H1 (cell line): ENCODE data around the gene HSPBP1. TPM values are rescaled to one million over a fixed set of nuclear protein-coding genes. Genes with fewer than 3 reads are reported as not detected.

Source experiments
- CTCF ChIA-PET: fragments of 300-600 bp; sonication (Branson Sonifier 250); formaldehyde crosslinking; loops from one replicate; lab custom pipeline; 2021; ENCODE audit not compliant: partially characterized antibody; lab: Charles Lee
- POLR2A ChIA-PET: fragments of 300-600 bp; sonication (Branson Sonifier 250); formaldehyde crosslinking; loops from one replicate; lab custom pipeline; 2021; ENCODE audit warnings: inconsistent platforms; ENCODE audit not compliant: partially characterized antibody; lab: Charles Lee
- DNase-seq, 2 experiments: peaks; one replicate each; pipeline versions ENCODE4 v3.0.0 to v3.0.0-alpha.2; 2010 to 2022; ENCODE audit warnings: low spot score in 2 of 2, low read depth in 1 of 2, mixed read lengths in 1 of 2
- FAIRE-seq: peaks from 2 replicates; lab custom pipeline; 2011; peaks lifted over from hg19 to GRCh38; lab: Jason Lieb, UNC
- H2AFZ ChIP-seq: 2 replicates; pipeline ENCODE4 v1.8.1; 2012; ENCODE audit warnings: low read length, inconsistent platforms
- H2AK5ac ChIP-seq: 2 replicates; pipeline ENCODE4 v1.6.1; 2013; ENCODE audit warnings: low read depth, low read length
- H2BK120ac ChIP-seq: replicated peaks from 2 replicates; pipeline ENCODE3; 2013; ENCODE audit warnings: low read depth, low read length, inconsistent platforms
- H2BK12ac ChIP-seq: 2 replicates; pipeline ENCODE4 v1.6.1; 2013; ENCODE audit warnings: low read depth, low read length
- H2BK15ac ChIP-seq: 2 replicates; pipeline ENCODE4 v1.6.1; 2013; ENCODE audit warnings: low read length
- H2BK20ac ChIP-seq: 2 replicates; pipeline ENCODE4 v1.6.1; 2013; ENCODE audit warnings: low read length
- H2BK5ac ChIP-seq: 2 replicates; pipeline ENCODE4 v1.6.1; 2013; ENCODE audit warnings: low read depth, low read length
- H3K14ac ChIP-seq: 2 replicates; pipeline ENCODE4 v1.6.1; 2013; ENCODE audit warnings: inconsistent platforms; ENCODE audit not compliant: insufficient read length
- H3K18ac ChIP-seq: 2 replicates; pipeline ENCODE4 v1.6.1; 2013; ENCODE audit warnings: low read length; ENCODE audit errors: extremely low read depth
- H3K23ac ChIP-seq: 2 replicates; pipeline ENCODE4 v1.6.1; 2013; ENCODE audit warnings: inconsistent platforms; ENCODE audit not compliant: insufficient read length
- H3K23me2 ChIP-seq: 2 replicates; pipeline ENCODE4 v1.6.1; 2013; ENCODE audit warnings: low read depth, low read length
- H3K27ac ChIP-seq: 2 replicates; pipeline ENCODE4 v1.6.1; 2011; ENCODE audit warnings: low read depth, low read length, inconsistent platforms
- H3K27me3 ChIP-seq, 4 experiments: replicated peaks in 1 of 4; 1 replicate in 1 of 4; 2 replicates in 3 of 4; pipeline versions ENCODE4 v1.6.1 to v1.8.1; 2011 to 2013; ENCODE audit warnings: low read length in 3 of 4, mild to moderate bottlenecking in 3 of 4, inconsistent platforms in 2 of 4, mixed read lengths in 2 of 4, moderate library complexity in 1 of 4; ENCODE audit not compliant: control insufficient read depth in 3 of 4, insufficient read depth in 3 of 4; ENCODE audit errors: extremely low read depth in 1 of 4
- H3K36me3 ChIP-seq, 4 experiments: 2 replicates each; pipeline versions ENCODE4 v1.6.1 to v1.8.1; 2011 to 2013; ENCODE audit warnings: mild to moderate bottlenecking in 4 of 4, low read length in 3 of 4, moderate library complexity in 2 of 4, control low read depth in 1 of 4, inconsistent platforms in 1 of 4; ENCODE audit not compliant: insufficient read depth in 4 of 4, control insufficient read depth in 2 of 4
- H3K4ac ChIP-seq: replicated peaks from 2 replicates; pipeline ENCODE3; 2013; ENCODE audit warnings: low read length, low read depth, mixed read lengths, inconsistent platforms; ENCODE audit not compliant: insufficient read length
- H3K4me1 ChIP-seq, 4 experiments: replicated peaks in 1 of 4; 1 replicate in 1 of 4; 2 replicates in 3 of 4; pipeline versions ENCODE4 v1.6.1 to v1.8.1; 2011 to 2013; ENCODE audit warnings: low read length in 3 of 4, inconsistent platforms in 2 of 4, mixed read lengths in 1 of 4; ENCODE audit not compliant: insufficient read depth in 4 of 4, control insufficient read depth in 3 of 4
- H3K4me2 ChIP-seq, 2 experiments: 2 replicates each; pipeline versions ENCODE4 v1.6.1 to v1.8.1; 2011 to 2013; ENCODE audit warnings: low read depth in 2 of 2, low read length in 2 of 2, control low read depth in 1 of 2, inconsistent platforms in 1 of 2, mild to moderate bottlenecking in 1 of 2; ENCODE audit not compliant: insufficient read depth in 1 of 2
- H3K4me3 ChIP-seq, 4 experiments: fragments of 200-600, 300-600 bp in 1 of 4; sonication (generic), shearing (Covaris generic), sonication (Bioruptor Twin) in 1 of 4; 2 replicates each; pipeline versions ENCODE4 v1.5.1 to v1.8.1; 2011 to 2016; ENCODE audit warnings: low read length in 4 of 4, low read depth in 3 of 4, control low read depth in 2 of 4, inconsistent platforms in 2 of 4, mild to moderate bottlenecking in 2 of 4, mixed read lengths in 1 of 4, moderate library complexity in 1 of 4; ENCODE audit not compliant: insufficient read depth in 2 of 4; ENCODE audit errors: extremely low read depth in 1 of 4
- H3K56ac ChIP-seq: replicated peaks from 2 replicates; pipeline ENCODE3; 2013; ENCODE audit warnings: low read depth, mild to moderate bottlenecking, mixed read lengths, low read length, inconsistent platforms; ENCODE audit not compliant: insufficient read length
- H3K79me1 ChIP-seq: 2 replicates; pipeline ENCODE4 v1.6.1; 2013; ENCODE audit warnings: low read depth, low read length, control low read depth
- H3K79me2 ChIP-seq, 2 experiments: 2 replicates each; pipeline versions ENCODE4 v1.6.1 to v1.8.1; 2012 to 2013; ENCODE audit warnings: low read length in 2 of 2, mild to moderate bottlenecking in 2 of 2, inconsistent platforms in 1 of 2; ENCODE audit not compliant: insufficient read depth in 2 of 2, control insufficient read depth in 1 of 2
- H3K9ac ChIP-seq, 4 experiments: replicated peaks in 1 of 4; 1 replicate in 1 of 4; 2 replicates in 3 of 4; pipeline versions ENCODE4 v1.6.1 to v1.8.1; 2011 to 2013; ENCODE audit warnings: low read depth in 3 of 4, low read length in 3 of 4, control low read depth in 2 of 4, mild to moderate bottlenecking in 2 of 4, moderate library complexity in 2 of 4, inconsistent platforms in 1 of 4; ENCODE audit errors: extremely low read depth in 1 of 4
- H3K9me3 ChIP-seq, 2 experiments: 2 replicates each; pipeline versions ENCODE4 v1.6.1 to v1.8.1; 2012 to 2013; ENCODE audit warnings: mild to moderate bottlenecking in 2 of 2, moderate library complexity in 2 of 2, control low read depth in 1 of 2, inconsistent platforms in 1 of 2, low read depth in 1 of 2, low read length in 1 of 2, mixed read lengths in 1 of 2; ENCODE audit not compliant: insufficient read depth in 2 of 2
- H4K20me1 ChIP-seq, 2 experiments: replicated peaks in 1 of 2; 2 replicates each; pipeline versions ENCODE3 to v1.8.1; 2011 to 2013; ENCODE audit warnings: inconsistent platforms in 2 of 2, low read length in 2 of 2, mild to moderate bottlenecking in 1 of 2; ENCODE audit not compliant: insufficient read depth in 2 of 2, control insufficient read depth in 1 of 2
- H4K5ac ChIP-seq: 2 replicates; pipeline ENCODE4 v1.6.1; 2013; ENCODE audit warnings: low read length, low read depth, mixed read lengths, inconsistent platforms; ENCODE audit not compliant: insufficient read length
- H4K8ac ChIP-seq: 2 replicates; pipeline ENCODE4 v1.8.0; 2013; ENCODE audit warnings: mild to moderate bottlenecking, moderate library complexity, low read length, inconsistent platforms; ENCODE audit not compliant: insufficient read depth; ENCODE audit errors: extremely low read depth
- H4K91ac ChIP-seq: replicated peaks from 2 replicates; pipeline ENCODE3; 2013; ENCODE audit warnings: low read length, mixed read lengths, inconsistent platforms; ENCODE audit not compliant: insufficient read length
- CBX8 ChIP-seq: fragments of 300-800, 300-1000 bp; sonication (generic); IDR thresholded peaks from 2 replicates; pipeline ENCODE4 v1.7.1; 2016; ENCODE audit warnings: low read depth, low read length, borderline replicate concordance
- CEBPB ChIP-seq: IDR thresholded peaks from 2 replicates; pipeline ENCODE4 v1.6.1; 2012; ENCODE audit warnings: low read depth, low read length
- CHD2 ChIP-seq: IDR thresholded peaks from 2 replicates; pipeline ENCODE4 v1.6.1; 2012; ENCODE audit warnings: low read length, improper control_type of control experiment
- GABPA ChIP-seq: IDR thresholded peaks from 2 replicates; pipeline ENCODE4 v1.6.1; 2011; ENCODE audit warnings: mild to moderate bottlenecking, low read length, moderate library complexity, borderline replicate concordance; ENCODE audit not compliant: insufficient read depth
- HDAC2 ChIP-seq, 2 experiments: fragments of 300-600 bp in 1 of 2; sonication (generic) in 1 of 2; IDR thresholded peaks; 2 replicates each; pipeline ENCODE4 v1.6.1; 2011 to 2012; ENCODE audit warnings: low read depth in 2 of 2, low read length in 2 of 2, mild to moderate bottlenecking in 2 of 2, moderate library complexity in 2 of 2, borderline replicate concordance in 1 of 2, inconsistent platforms in 1 of 2
- HDAC6 ChIP-seq: IDR thresholded peaks from one replicate; pipeline ENCODE4 v1.7.1; 2012; ENCODE audit warnings: low read depth, mild to moderate bottlenecking, inconsistent platforms, low read length, moderate library complexity
- JUN ChIP-seq: IDR thresholded peaks from 2 replicates; pipeline ENCODE4 v1.6.1; 2011; ENCODE audit warnings: low read depth, mild to moderate bottlenecking, improper control_type of control experiment, low read length
- KDM1A ChIP-seq: fragments of 200-600, 300-600 bp; sonication (generic); IDR thresholded peaks from 2 replicates; pipeline ENCODE4 v1.7.1; 2016; ENCODE audit warnings: mild to moderate bottlenecking, low read length, borderline replicate concordance
- RAD21 ChIP-seq, 2 experiments: IDR thresholded peaks in 1 of 2; conservative IDR thresholded peaks in 1 of 2; 2 replicates each; pipeline ENCODE4 v1.6.1; 2011; ENCODE audit warnings: low read depth in 2 of 2, low read length in 2 of 2, improper control_type of control experiment in 1 of 2, inconsistent platforms in 1 of 2, mild to moderate bottlenecking in 1 of 2, moderate library complexity in 1 of 2
- SAP30 ChIP-seq: fragments of 300-600 bp; sonication (generic); IDR thresholded peaks from 2 replicates; pipeline ENCODE4 v1.7.1; 2012; ENCODE audit warnings: low read length, moderate library complexity, mild to moderate bottlenecking, inconsistent platforms; ENCODE audit not compliant: insufficient read depth, insufficient replicate concordance
- SRF ChIP-seq: IDR thresholded peaks from 2 replicates; pipeline ENCODE4 v1.6.1; 2011; ENCODE audit warnings: mild to moderate bottlenecking, low read depth, low read length, moderate library complexity
- TAF7 ChIP-seq: optimal IDR thresholded peaks from 2 replicates; pipeline ENCODE3; 2011; ENCODE audit warnings: low read depth, mild to moderate bottlenecking, inconsistent platforms, low read length, moderate library complexity, borderline replicate concordance
- YY1 ChIP-seq: IDR thresholded peaks from 2 replicates; pipeline ENCODE4 v1.6.1; 2011; ENCODE audit warnings: low read depth, mild to moderate bottlenecking, low read length
- WGBS, 2 experiments: shearing (Covaris generic) in 1 of 2; methylation state at CpG; one replicate each; pipeline versions ENCODE4 v1.1.6 to v1.1.7; 2013 to 2015; ENCODE audit warnings: low lambda C conversion rate in 2 of 2, mixed read lengths in 2 of 2, inconsistent platforms in 1 of 2, low coverage in 1 of 2, missing lambda C conversion rate in 1 of 2; ENCODE audit not compliant: insufficient replicate concordance in 2 of 2, insufficient coverage in 1 of 2, insufficient read length in 1 of 2; ENCODE audit errors: extremely low coverage in 1 of 2, missing lambda C conversion rate in 1 of 2; 5-methylcytosine and 5-hydroxymethylcytosine counted together
- polyA plus RNA-seq, 7 experiments: library from polyadenylated mRNA; depleted of rRNA in 3 of 7; stranded (reverse) in 5 of 7; unstranded in 2 of 7; fragments of >200 nt in 5 of 7; fragments of 200-250 nt in 2 of 7; gene quantifications; 1 replicate in 5 of 7; 2 replicates in 1 of 7; 4 replicates in 1 of 7; pipeline versions ENCODE4 v1.2.1 to v1.2.3, GENCODE V29; 2011 to 2013; ENCODE audit warnings: missing spikeins in 2 of 7, mixed read lengths in 2 of 7
- total RNA-seq: library from RNA; stranded (reverse); fragmentation: NEBNext Ultra II Directional; extraction: Animal tissue kit (Norgen Biotek cat#: 25700); gene quantifications from 2 replicates; pipeline ENCODE4 v1.2.1, GENCODE V29; 2021

The HSPBP1 gene
- total and polyA plus RNA-seq, 2 of the 8 experiments (the other 6 are each of a cell fraction or from before 2014, with no cell fraction given) = 63.4 to 100 TPM

- Histone ChIP-seq H4K8ac (no peak overlapping the region), H2AFZ (no peak overlapping the region), H3K18ac (no peak overlapping the region), H3K79me2 (no peaks in the 10 kb centered on the region), H3K9me3 (no peaks in the 10 kb centered on the region), H3K4me3 (no peak overlapping the region), H3K14ac (no peak overlapping the region), H2BK20ac (no peak overlapping the region), H3K79me1 (no peaks in the 10 kb centered on the region; the same call in 1 of the 2 replicates), H3K27me3 (no peaks in the 10 kb centered on the region), H2BK12ac (no peak overlapping the region), H3K4ac (no peak overlapping the region), H3K36me3 (peaks cover 15 to 60% (median 49%) of the 10 kb centered on the region in 4 experiments), H4K91ac (no peak overlapping the region), H3K23me2 (no peaks in the 10 kb centered on the region), H2BK5ac (no peak overlapping the region), H3K4me2 (no peak overlapping the region), H2AK5ac (no peak overlapping the region), H3K23ac (no peak overlapping the region), H2BK120ac (no peak overlapping the region), H3K27ac (no peak overlapping the region), H2BK15ac (no peak overlapping the region), H4K5ac (no peak overlapping the region), H3K56ac (no peak overlapping the region), H3K4me1 (no peaks in the 10 kb centered on the region), H3K9ac (no peak overlapping the region), H4K20me1 (peaks cover 0 to 14% of the 10 kb centered on the region in 2 experiments)
- 91% methylated on average over 6 of the region's 8 CpGs; no CpG with 5 or more reads in 1 of the 2 experiments for WGBS, 2 experiments
- DNase-seq (no peak), FAIRE-seq (no peak)
- TF ChIP-seq CEBPB (no peak), CHD2 (no peak), TAF7 (no peak), HDAC2 (IDR thresholded peaks at IDR 0.05; ENCODE audit: borderline replicate concordance in 1 of 2, low read depth in 2 of 2, low read length in 2 of 2) (no peak), GABPA (no peak), SRF (no peak), JUN (no peak), YY1 (no peak), CBX8 (no peak), KDM1A (no peak), HDAC6 (no peak), RAD21 (IDR thresholded peaks at IDR 0.05 in 1 of 2, conservative IDR thresholded peaks at IDR 0.05 in 1 of 2; ENCODE audit: low read depth in 2 of 2, low read length in 2 of 2) (no peak), SAP30 (no peak)
- POLR2A ChIA-PET = interaction anchor here (1.2 kb wide), 1 partner anchor 16 kb away, joined by 3 read pairs; no protein-coding TSS in a partner anchor
- CTCF ChIA-PET = interaction anchor here (1.0 to 1.3 kb wide), 2 partner anchors 64 to 72 kb away, joined by 4 to 5 read pairs; partner anchors contain the start of gene DNAAF3
Observed at GRCh38 chr19:55238030-55238429, 41.9 kb downstream of the HSPBP1 start.
